GM21447 (cell line): ENCODE results near the gene MFSD6L.
"Not testable (repeated sequence)": the region's sequence is repeated elsewhere in the genome, so short reads cannot be mapped to it uniquely, and the experiment has no call there.

Experiments
- ATAC-seq: cut with Tn5 transposase; IDR thresholded peaks from one replicate; pipeline ENCODE4 v1.9.1; 2021; ENCODE audit not compliant: unreplicated experiment

Gene MFSD6L

GRCh38 chr17:8826808-8827435, 27.8 kb upstream of the MFSD6L start:
- no peak for ATAC-seq

- no peak for ATAC-seq
These were observed 26.6 kb upstream of the MFSD6L start for GRCh38 chr17:8825802-8826201.

GRCh38 chr17:8823279-8823678, 24.1 kb upstream of the MFSD6L start:
- no peak for ATAC-seq

GRCh38 chr17:8822401-8823035, 23.4 kb upstream of the MFSD6L start:
- no peak for ATAC-seq

- ATAC-seq = no peak
These were observed 22.4 kb upstream of the MFSD6L start for GRCh38 chr17:8821446-8822105.

GRCh38 chr17:8820311-8821010, 21.3 kb upstream of the MFSD6L start:
- ATAC-seq = no peak

- no peak for ATAC-seq
These were observed 19.6 kb upstream of the MFSD6L start for GRCh38 chr17:8818654-8819330.

GRCh38 chr17:8818047-8818446, 18.9 kb upstream of the MFSD6L start:
- ATAC-seq = no peak

- peak; percentile 89 for ATAC-seq
These were observed 7.9 kb upstream of the MFSD6L start for GRCh38 chr17:8806926-8807550.

GRCh38 chr17:8806253-8806925, 7.2 kb upstream of the MFSD6L start:
- no peak for ATAC-seq

GRCh38 chr17:8805396-8805795, 6.2 kb upstream of the MFSD6L start:
- ATAC-seq = not testable (repeated sequence)

GRCh38 chr17:8803531-8804420, 4.6 kb upstream of the MFSD6L start:
- ATAC-seq = no peak

- no peak for ATAC-seq
These were observed 2.1 kb upstream of the MFSD6L start for GRCh38 chr17:8801135-8801840.

- no peak for ATAC-seq
These were observed 1.5 kb upstream of the MFSD6L start for GRCh38 chr17:8800656-8801055.

- ATAC-seq = no peak
These were observed 526 bp upstream of the MFSD6L start for GRCh38 chr17:8799570-8800212.

- ATAC-seq = no peak
These were observed 854 bp downstream of the MFSD6L start for GRCh38 chr17:8798176-8798845.

- ATAC-seq = no peak
These were observed 1.5 kb downstream of the MFSD6L start for GRCh38 chr17:8797621-8798175.
